Activated CD8-positive, alpha-beta memory T cell treated with anti-CD3 and anti-CD28 coated beads, Interleukin-2, amount 50 U/mL, for 24 hours (primary cell): Measurements from ENCODE around the gene KRTAP20-3.

ENCODE experiments used
- DNase-seq: peaks from one replicate; pipeline ENCODE4 v3.0.0-alpha.2; 2020; ENCODE audit errors: extremely low read depth

The KRTAP20-3 gene

GRCh38 chr21:30680586-30680985 lies 37.9 kb downstream of the KRTAP20-3 start:
- DNase-seq: no peak

- no peak for DNase-seq
Observed at GRCh38 chr21:30684506-30684905, 41.8 kb downstream of the KRTAP20-3 start.

- DNase-seq: no peak
Observed at GRCh38 chr21:30689822-30690221, 47.2 kb downstream of the KRTAP20-3 start.
